ENCODE results near the gene SLC4A5.

DNA sequence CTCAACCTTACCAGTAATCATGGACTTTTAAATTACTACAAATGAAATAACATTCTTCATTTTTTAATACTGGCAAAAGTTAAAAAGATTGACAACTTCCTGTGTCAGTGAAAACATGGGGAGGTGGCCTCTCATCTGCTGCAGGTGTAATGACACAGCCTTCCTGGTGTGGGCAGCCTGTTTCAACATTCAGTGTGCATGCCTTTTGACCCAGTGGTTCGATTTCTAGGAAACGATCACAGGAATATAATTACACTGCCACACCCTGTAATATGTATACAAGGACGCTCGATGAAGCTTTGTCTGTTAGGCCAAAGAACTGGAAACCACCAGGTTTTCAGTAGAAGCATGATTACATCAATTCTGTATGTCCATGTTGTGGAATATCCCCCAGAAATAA is 76.1 kb downstream of the SLC4A5 start:
- no peak for TF ChIP-seq CTCF (IDR thresholded peaks at IDR 0.05 in 4 of 5, conservative IDR thresholded peaks at IDR 0.05 in 1 of 5)
- no peak for TF ChIP-seq POLR2A (IDR thresholded peaks at IDR 0.05)

Measured in gastrocnemius medialis (tissue), 4 donors.